GM12878 (cell line): ENCODE measurements around the gene HTR3C.

Source experiments
- POLR2A ChIP-seq: IDR thresholded peaks from 2 replicates; pipeline ENCODE4 v1.6.1; 2011; ENCODE audit warnings: low read depth, mild to moderate bottlenecking, low read length
- STAT3 ChIP-seq: IDR thresholded peaks from 2 replicates; pipeline ENCODE4 v1.6.1; 2011; ENCODE audit warnings: low read depth, low read length, improper control_type of control experiment
- YY1 ChIP-seq: IDR thresholded peaks from 2 replicates; pipeline ENCODE4 v1.6.1; 2011; ENCODE audit warnings: low read depth, mild to moderate bottlenecking, low read length
- TF ChIP-seq, protein P1 (sequence below), 3 experiments: IDR thresholded peaks in 2 of 3; conservative IDR thresholded peaks in 1 of 3; 2 replicates each; pipeline ENCODE4 v1.5.1; 2011; ENCODE audit warnings: low read depth in 3 of 3, low read length in 3 of 3, mild to moderate bottlenecking in 3 of 3, control low read depth in 2 of 3, moderate library complexity in 2 of 3, inconsistent platforms in 1 of 3, mixed read lengths in 1 of 3; ENCODE audit not compliant: control insufficient read depth in 2 of 3, insufficient read depth in 1 of 3; ENCODE audit errors: extremely low read depth in 1 of 3
- TF ChIP-seq, protein P2 (sequence below): fragments of 450-650 bp; IDR thresholded peaks from 2 replicates; pipeline ENCODE4 v1.6.1; 2016; ENCODE audit warnings: mild to moderate bottlenecking

DNA sequence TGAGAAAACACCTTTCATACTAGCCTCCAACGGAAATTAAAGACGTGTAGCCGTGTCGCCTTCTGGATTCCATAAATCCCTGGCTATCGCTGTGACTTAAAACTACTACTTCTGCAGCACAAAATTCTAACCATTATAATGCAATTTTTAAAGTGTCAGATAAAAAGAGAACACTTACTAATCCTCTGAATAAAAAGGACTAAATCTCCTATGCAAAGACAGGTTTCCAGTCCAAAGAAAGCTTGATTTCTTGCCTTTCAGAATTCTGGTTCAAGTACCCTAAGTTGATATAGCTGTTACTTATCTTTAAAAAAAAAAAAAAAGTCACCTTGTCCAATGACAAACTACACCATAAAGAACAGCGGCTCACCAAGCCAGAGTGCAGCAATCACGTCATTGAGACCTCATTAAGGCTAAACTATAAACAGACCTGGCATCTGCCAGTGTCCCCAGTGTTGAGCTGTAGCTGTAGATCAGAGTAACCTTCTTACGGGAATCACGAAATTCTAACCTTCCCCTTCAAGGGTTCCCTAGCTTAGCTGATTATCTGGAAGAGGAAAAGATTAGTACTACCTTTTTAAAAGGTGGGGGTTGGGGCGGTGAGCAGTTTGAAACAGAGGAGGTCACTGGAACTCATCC, 37.3 kb upstream of the HTR3C start:
- no peak for TF ChIP-seq YY1
- TF ChIP-seq, protein P1, sequence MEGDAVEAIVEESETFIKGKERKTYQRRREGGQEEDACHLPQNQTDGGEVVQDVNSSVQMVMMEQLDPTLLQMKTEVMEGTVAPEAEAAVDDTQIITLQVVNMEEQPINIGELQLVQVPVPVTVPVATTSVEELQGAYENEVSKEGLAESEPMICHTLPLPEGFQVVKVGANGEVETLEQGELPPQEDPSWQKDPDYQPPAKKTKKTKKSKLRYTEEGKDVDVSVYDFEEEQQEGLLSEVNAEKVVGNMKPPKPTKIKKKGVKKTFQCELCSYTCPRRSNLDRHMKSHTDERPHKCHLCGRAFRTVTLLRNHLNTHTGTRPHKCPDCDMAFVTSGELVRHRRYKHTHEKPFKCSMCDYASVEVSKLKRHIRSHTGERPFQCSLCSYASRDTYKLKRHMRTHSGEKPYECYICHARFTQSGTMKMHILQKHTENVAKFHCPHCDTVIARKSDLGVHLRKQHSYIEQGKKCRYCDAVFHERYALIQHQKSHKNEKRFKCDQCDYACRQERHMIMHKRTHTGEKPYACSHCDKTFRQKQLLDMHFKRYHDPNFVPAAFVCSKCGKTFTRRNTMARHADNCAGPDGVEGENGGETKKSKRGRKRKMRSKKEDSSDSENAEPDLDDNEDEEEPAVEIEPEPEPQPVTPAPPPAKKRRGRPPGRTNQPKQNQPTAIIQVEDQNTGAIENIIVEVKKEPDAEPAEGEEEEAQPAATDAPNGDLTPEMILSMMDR (IDR thresholded peaks at IDR 0.05 in 2 of 3, conservative IDR thresholded peaks at IDR 0.05 in 1 of 3; ENCODE audit: control insufficient read depth in 2 of 3, extremely low read depth in 1 of 3, insufficient read depth in 1 of 3, low read depth in 3 of 3, low read length in 3 of 3), result no peak
- TF ChIP-seq STAT3, result no peak
- TF ChIP-seq, protein P2, sequence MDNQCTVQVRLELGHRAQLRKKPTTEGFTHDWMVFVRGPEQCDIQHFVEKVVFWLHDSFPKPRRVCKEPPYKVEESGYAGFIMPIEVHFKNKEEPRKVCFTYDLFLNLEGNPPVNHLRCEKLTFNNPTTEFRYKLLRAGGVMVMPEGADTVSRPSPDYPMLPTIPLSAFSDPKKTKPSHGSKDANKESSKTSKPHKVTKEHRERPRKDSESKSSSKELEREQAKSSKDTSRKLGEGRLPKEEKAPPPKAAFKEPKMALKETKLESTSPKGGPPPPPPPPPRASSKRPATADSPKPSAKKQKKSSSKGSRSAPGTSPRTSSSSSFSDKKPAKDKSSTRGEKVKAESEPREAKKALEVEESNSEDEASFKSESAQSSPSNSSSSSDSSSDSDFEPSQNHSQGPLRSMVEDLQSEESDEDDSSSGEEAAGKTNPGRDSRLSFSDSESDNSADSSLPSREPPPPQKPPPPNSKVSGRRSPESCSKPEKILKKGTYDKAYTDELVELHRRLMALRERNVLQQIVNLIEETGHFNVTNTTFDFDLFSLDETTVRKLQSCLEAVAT, result no peak
- TF ChIP-seq POLR2A, result no peak
